ENCODE results near the gene MTM1. TPM values are rescaled to one million over a fixed set of nuclear protein-coding genes. Genes with fewer than 3 reads are reported as not detected.

The MTM1 gene
- total RNA-seq, 1 donor from 2014 or later: 6.6 TPM

- Histone ChIP-seq H3K27me3 (ENCODE audit: control insufficient read depth, insufficient read depth, low read length) (no peaks in the 10 kb centered on the region), H3K4me3 (ENCODE audit: low read depth, low read length) (no peak overlapping the region), H3K36me3 (ENCODE audit: control insufficient read depth, insufficient read depth, low read length) (no peaks in the 10 kb centered on the region)
- DNase-seq (ENCODE audit: low read depth): no peak
- TF ChIP-seq CTCF (IDR thresholded peaks at IDR 0.05; ENCODE audit: insufficient read depth, low read length, poor library complexity, severe bottlenecking): no peak
Measured at GRCh38 chrX:150698981-150699380, 130.6 kb downstream of the MTM1 start.

GRCh38 chrX:150700107-150700506 is 131.7 kb downstream of the MTM1 start:
- no peaks in the 10 kb centered on the region for H3K27me3 ChIP-seq (ENCODE audit: control insufficient read depth, insufficient read depth, low read length)
- TF ChIP-seq CTCF (IDR thresholded peaks at IDR 0.05; ENCODE audit: insufficient read depth, low read length, poor library complexity, severe bottlenecking): no peak
- DNase-seq (ENCODE audit: low read depth): no peak
- H3K4me3 ChIP-seq (ENCODE audit: low read depth, low read length): no peak overlapping the region
- H3K36me3 ChIP-seq (ENCODE audit: control insufficient read depth, insufficient read depth, low read length): no peaks in the 10 kb centered on the region

GRCh38 chrX:150701377-150701776 is 133.0 kb downstream of the MTM1 start:
- Histone ChIP-seq H3K36me3 (ENCODE audit: control insufficient read depth, insufficient read depth, low read length) (no peaks in the 10 kb centered on the region), H3K4me3 (ENCODE audit: low read depth, low read length) (no peak overlapping the region), H3K27me3 (ENCODE audit: control insufficient read depth, insufficient read depth, low read length) (no peaks in the 10 kb centered on the region)
- DNase-seq (ENCODE audit: low read depth): no peak
- no peak for TF ChIP-seq CTCF (IDR thresholded peaks at IDR 0.05; ENCODE audit: insufficient read depth, low read length, poor library complexity, severe bottlenecking)

GRCh38 chrX:150702966-150703694 is 134.7 kb downstream of the MTM1 start:
- no peak overlapping the region for H3K4me3 ChIP-seq (ENCODE audit: low read depth, low read length)
- no peaks in the 10 kb centered on the region for H3K36me3 ChIP-seq (ENCODE audit: control insufficient read depth, insufficient read depth, low read length)
- no peak for DNase-seq (ENCODE audit: low read depth)
- TF ChIP-seq CTCF (IDR thresholded peaks at IDR 0.05; ENCODE audit: insufficient read depth, low read length, poor library complexity, severe bottlenecking): no peak
- no peaks in the 10 kb centered on the region for H3K27me3 ChIP-seq (ENCODE audit: control insufficient read depth, insufficient read depth, low read length)

- Histone ChIP-seq H3K4me3 (ENCODE audit: low read depth, low read length) (no peak overlapping the region), H3K36me3 (ENCODE audit: control insufficient read depth, insufficient read depth, low read length) (no peaks in the 10 kb centered on the region), H3K27me3 (ENCODE audit: control insufficient read depth, insufficient read depth, low read length) (no peaks in the 10 kb centered on the region)
- TF ChIP-seq CTCF (IDR thresholded peaks at IDR 0.05; ENCODE audit: insufficient read depth, low read length, poor library complexity, severe bottlenecking): no peak
- no peak for DNase-seq (ENCODE audit: low read depth)
Measured at GRCh38 chrX:150703695-150703974, 135.2 kb downstream of the MTM1 start.

GRCh38 chrX:150704030-150704613 is 135.7 kb downstream of the MTM1 start:
- no peak for DNase-seq (ENCODE audit: low read depth)
- H3K27me3 ChIP-seq (ENCODE audit: control insufficient read depth, insufficient read depth, low read length): no peaks in the 10 kb centered on the region
- no peak for TF ChIP-seq CTCF (IDR thresholded peaks at IDR 0.05; ENCODE audit: insufficient read depth, low read length, poor library complexity, severe bottlenecking)
- H3K4me3 ChIP-seq (ENCODE audit: low read depth, low read length): no peak overlapping the region
- H3K36me3 ChIP-seq (ENCODE audit: control insufficient read depth, insufficient read depth, low read length): no peaks in the 10 kb centered on the region

Measured in kidney epithelial cell (primary cell).